Measurements from ENCODE around the gene ASCL1. TPM values are rescaled to one million over a fixed set of nuclear protein-coding genes. Genes with fewer than 3 reads are reported as not detected.

ASCL1 gene
- total and polyA plus RNA-seq, 2 of the 13 experiments (the other 11 are each of a cell fraction or from before 2014, with no cell fraction given), result not detected

GRCh38 chr12:102920271-102920670 is 37.2 kb upstream of the ASCL1 start:
- no peak overlapping the region for H2AFZ ChIP-seq (ENCODE audit: low read length)
- peak; percentile 55 for ATAC-seq
- CTCF ChIA-PET (ENCODE audit: low intra/inter-chr PET ratio, low total read pairs), result no interaction called here
- no peak overlapping the region; a peak in 1 of 6 replicates for H3K4me3 ChIP-seq (replicated peaks in 1 of 3; ENCODE audit: insufficient read depth in 1 of 3, low read depth in 2 of 3, low read length in 3 of 3)
- no peaks in the 10 kb centered on the region for H3K9me3 ChIP-seq (ENCODE audit: low read length)
- no peak overlapping the region for H3K9ac ChIP-seq (ENCODE audit: insufficient read depth, low read depth, low read length)
- in situ Hi-C loops (cut with HindIII; ENCODE audit: extremely low pct_ligation_motif_present, low pct_unique_long_range_greater_than_20kb) (no loop called here), intact Hi-C loops (cut with micrococcal nuclease; ENCODE audit: unreplicated experiment) (loop anchor here (1.0 kb wide), 1 partner anchor 35 kb away; no protein-coding TSS in a partner anchor)
- no peaks in the 10 kb centered on the region; a peak in 1 of 5 replicates for H3K27me3 ChIP-seq (ENCODE audit: control insufficient read depth in 1 of 2, insufficient read depth in 2 of 2, low read length in 2 of 2)
- peaks cover 64% of the 10 kb centered on the region for H3K4me1 ChIP-seq (ENCODE audit: insufficient read depth, low read length)
- peak; percentile 98 for FAIRE-seq
- H4K20me1 ChIP-seq (ENCODE audit: insufficient read depth, low read length), result no peaks in the 10 kb centered on the region
- H3K27ac ChIP-seq (ENCODE audit: extremely low read length, insufficient read depth, low read length), result peak overlapping the region; percentile 41
- BruUV-seq (replicated peaks), result no TSS peak
- peak; percentile 94 for DNase-seq (ENCODE audit: low spot score)
- peaks cover 27% of the 10 kb centered on the region for H3K79me2 ChIP-seq (ENCODE audit: insufficient read depth, low read length)
- POLR2A ChIA-PET, result interaction anchor here (1.0 to 5.9 kb wide), 5 partner anchors 11 to 37 kb away, joined by 3 to 83 read pairs (median 40); no protein-coding TSS in a partner anchor
- no peaks in the 10 kb centered on the region for H3K36me3 ChIP-seq (replicated peaks in 1 of 2; ENCODE audit: control insufficient read depth in 1 of 2, insufficient read depth in 2 of 2, low read length in 2 of 2)
- peak overlapping the region; percentile 54 for H3K4me2 ChIP-seq (ENCODE audit: low read depth, low read length)
- TF ChIP-seq ZNF841 (CRISPR knock-in tag; IDR thresholded peaks at IDR 0.05; ENCODE audit: borderline replicate concordance) (no peak), SNAPC2 (CRISPR knock-in tag; IDR thresholded peaks at IDR 0.05) (peak; percentile 75), RAD21 (CRISPR knock-in tag; IDR thresholded peaks at IDR 0.05) (no peak), ZSCAN21 (CRISPR knock-in tag; IDR thresholded peaks at IDR 0.05; ENCODE audit: borderline replicate concordance) (0 out of 2 replicates have a peak, but pooled peaks have one; percentile 62), ZNF296 (CRISPR knock-in tag; conservative IDR thresholded peaks at IDR 0.05) (no peak), RBFOX2 (IDR thresholded peaks at IDR 0.05; ENCODE audit: low read depth, low read length) (no peak), ARID5B (CRISPR knock-in tag; IDR thresholded peaks at IDR 0.05) (peak; percentile 99)
- TF ChIP-seq, protein P1, sequence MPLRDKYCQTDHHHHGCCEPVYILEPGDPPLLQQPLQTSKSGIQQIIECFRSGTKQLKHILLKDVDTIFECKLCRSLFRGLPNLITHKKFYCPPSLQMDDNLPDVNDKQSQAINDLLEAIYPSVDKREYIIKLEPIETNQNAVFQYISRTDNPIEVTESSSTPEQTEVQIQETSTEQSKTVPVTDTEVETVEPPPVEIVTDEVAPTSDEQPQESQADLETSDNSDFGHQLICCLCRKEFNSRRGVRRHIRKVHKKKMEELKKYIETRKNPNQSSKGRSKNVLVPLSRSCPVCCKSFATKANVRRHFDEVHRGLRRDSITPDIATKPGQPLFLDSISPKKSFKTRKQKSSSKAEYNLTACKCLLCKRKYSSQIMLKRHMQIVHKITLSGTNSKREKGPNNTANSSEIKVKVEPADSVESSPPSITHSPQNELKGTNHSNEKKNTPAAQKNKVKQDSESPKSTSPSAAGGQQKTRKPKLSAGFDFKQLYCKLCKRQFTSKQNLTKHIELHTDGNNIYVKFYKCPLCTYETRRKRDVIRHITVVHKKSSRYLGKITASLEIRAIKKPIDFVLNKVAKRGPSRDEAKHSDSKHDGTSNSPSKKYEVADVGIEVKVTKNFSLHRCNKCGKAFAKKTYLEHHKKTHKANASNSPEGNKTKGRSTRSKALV (CRISPR knock-in tag; IDR thresholded peaks at IDR 0.05), result 0 out of 2 replicates have a peak, but pooled peaks have one; percentile 29
- TF ChIP-seq, protein P2, sequence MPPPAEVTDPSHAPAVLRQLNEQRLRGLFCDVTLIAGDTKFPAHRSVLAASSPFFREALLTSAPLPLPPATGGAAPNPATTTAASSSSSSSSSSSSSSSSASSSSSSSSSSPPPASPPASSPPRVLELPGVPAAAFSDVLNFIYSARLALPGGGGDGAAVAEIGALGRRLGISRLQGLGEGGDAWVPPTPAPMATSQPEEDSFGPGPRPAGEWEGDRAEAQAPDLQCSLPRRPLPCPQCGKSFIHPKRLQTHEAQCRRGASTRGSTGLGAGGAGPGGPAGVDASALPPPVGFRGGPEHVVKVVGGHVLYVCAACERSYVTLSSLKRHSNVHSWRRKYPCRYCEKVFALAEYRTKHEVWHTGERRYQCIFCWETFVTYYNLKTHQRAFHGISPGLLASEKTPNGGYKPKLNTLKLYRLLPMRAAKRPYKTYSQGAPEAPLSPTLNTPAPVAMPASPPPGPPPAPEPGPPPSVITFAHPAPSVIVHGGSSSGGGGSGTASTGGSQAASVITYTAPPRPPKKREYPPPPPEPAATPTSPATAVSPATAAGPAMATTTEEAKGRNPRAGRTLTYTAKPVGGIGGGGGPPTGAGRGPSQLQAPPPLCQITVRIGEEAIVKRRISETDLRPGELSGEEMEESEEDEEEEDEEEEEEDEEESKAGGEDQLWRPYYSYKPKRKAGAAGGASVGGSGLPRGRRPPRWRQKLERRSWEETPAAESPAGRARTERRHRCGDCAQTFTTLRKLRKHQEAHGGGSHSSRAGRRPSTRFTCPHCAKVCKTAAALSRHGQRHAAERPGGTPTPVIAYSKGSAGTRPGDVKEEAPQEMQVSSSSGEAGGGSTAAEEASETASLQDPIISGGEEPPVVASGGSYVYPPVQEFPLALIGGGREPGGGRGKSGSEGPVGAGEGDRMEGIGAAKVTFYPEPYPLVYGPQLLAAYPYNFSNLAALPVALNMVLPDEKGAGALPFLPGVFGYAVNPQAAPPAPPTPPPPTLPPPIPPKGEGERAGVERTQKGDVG (CRISPR knock-in tag; IDR thresholded peaks at IDR 0.05; ENCODE audit: borderline replicate concordance), result no peak

All from HepG2 (cell line).